Measurements from ENCODE around the gene SPINK9. TPM values are rescaled to one million over a fixed set of nuclear protein-coding genes. Genes with fewer than 3 reads are reported as not detected.

SPINK9 gene
- total RNA-seq, 4 donors from 2014 or later, result not detected

DNA sequence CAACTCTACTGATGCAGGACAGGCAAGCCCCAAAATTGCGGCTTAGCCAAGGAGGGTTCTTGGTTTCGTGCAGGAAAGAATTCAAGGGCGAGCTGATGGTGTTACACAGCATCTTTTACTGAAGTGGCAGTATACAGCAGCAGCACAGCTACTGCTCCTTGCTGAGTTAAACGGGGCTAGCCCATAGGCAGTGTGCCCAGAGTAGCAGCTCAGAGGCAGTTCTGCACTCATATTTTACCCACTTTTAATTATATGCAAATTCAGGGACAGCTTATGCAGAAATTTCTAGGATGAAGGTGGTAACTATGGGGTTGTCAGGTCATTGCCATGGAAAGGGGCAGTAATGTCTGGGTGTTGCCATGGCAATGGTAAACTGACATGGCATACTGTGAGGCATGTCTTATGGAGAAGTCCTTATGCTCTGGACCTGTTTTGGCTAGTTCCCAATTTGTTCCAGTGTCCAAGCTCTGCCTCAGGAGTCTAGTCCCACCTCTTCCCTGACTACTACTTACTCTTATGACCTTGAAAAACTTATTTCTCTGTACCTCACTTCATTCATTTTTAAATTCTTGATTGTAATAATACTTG is 2.0 kb upstream of the SPINK9 start:
- no peak for TF ChIP-seq EP300 (IDR thresholded peaks at IDR 0.05)
- no peak for TF ChIP-seq POLR2A (IDR thresholded peaks at IDR 0.05)
- no peak for TF ChIP-seq POLR2AphosphoS5 (IDR thresholded peaks at IDR 0.05)
- no peak for TF ChIP-seq CTCF (IDR thresholded peaks at IDR 0.05)
- Histone ChIP-seq H3K27ac (no peak overlapping the region), H3K4me1 (no peaks in the 10 kb centered on the region), H3K9me3 (no peaks in the 10 kb centered on the region), H3K27me3 (no peaks in the 10 kb centered on the region), H3K36me3 (no peaks in the 10 kb centered on the region), H3K4me3 (no peak overlapping the region)
- 82% methylated on average over 4 of the region's 4 CpGs for WGBS
- no peak for DNase-seq (ENCODE audit: low spot score in 2 of 2)

GRCh38 chr5:148336704-148337435 is 1.5 kb downstream of the SPINK9 start:
- 76% methylated on average over 3 of the region's 3 CpGs for WGBS
- Histone ChIP-seq H3K4me3 (no peak overlapping the region), H3K27me3 (no peaks in the 10 kb centered on the region), H3K9me3 (no peaks in the 10 kb centered on the region), H3K4me1 (no peaks in the 10 kb centered on the region), H3K27ac (no peak overlapping the region), H3K36me3 (no peaks in the 10 kb centered on the region)
- no peak for DNase-seq (ENCODE audit: low spot score in 2 of 2)
- TF ChIP-seq POLR2A (IDR thresholded peaks at IDR 0.05), result no peak
- no peak for TF ChIP-seq EP300 (IDR thresholded peaks at IDR 0.05)
- no peak for TF ChIP-seq POLR2AphosphoS5 (IDR thresholded peaks at IDR 0.05)
- no peak for TF ChIP-seq CTCF (IDR thresholded peaks at IDR 0.05)

DNA sequence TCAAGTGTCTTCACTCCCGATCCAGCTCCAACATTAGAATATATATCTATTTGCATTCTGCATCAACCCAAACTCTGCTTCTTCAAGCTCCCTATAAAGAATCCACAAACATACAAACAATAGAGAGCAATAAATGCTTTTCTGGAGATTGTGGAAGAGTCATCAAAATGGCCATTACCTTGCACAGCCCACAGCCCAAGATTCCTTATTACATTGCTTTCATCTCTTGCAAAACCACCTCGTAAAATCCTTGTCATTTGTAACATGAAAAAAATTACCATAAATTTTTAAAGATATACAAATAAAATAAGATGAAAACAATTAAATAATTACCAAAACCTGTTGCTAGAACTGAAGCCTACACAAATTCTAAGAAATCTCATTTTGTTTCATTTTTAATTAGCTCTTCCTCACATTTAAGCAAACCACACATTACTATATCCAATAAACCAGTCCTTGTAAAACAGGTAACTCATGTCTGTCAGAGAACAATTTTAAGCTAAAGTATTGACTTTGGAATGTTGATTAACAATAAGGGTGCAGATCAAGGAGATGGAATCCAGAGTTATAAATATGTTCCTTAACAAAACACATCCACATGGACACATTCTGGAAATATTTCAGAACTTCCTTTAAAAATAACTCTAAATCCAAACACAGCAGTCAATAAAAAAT is 7.1 kb downstream of the SPINK9 start:
- WGBS, result 88% methylated on average over 2 of the region's 2 CpGs

DNA sequence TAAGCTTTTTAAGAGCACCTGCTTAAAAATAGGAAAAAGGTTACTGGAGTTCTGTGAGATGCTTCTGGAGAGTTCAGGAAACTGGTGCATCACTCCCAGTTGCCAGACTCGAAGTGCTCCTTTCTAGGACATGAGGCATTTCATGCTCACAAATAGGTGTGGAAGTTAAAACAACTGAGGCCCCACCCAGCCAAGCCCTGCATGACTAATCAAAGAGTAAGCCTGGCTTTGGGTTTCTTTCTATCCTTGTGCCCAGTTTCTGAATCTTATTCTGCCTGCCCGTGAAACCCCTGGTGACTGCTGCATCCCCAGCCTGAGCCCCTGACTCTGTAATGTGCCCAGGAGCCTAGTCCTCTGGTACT is 7.7 kb downstream of the SPINK9 start:
- H3K4me1 ChIP-seq, result no peaks in the 10 kb centered on the region

More for the DNA sequence above, 7.1 kb downstream of the SPINK9 start:
- H3K9me3 ChIP-seq, result no peaks in the 10 kb centered on the region
- H3K27ac ChIP-seq, result no peak overlapping the region
- H3K36me3 ChIP-seq, result no peaks in the 10 kb centered on the region
- H3K4me1 ChIP-seq, result no peaks in the 10 kb centered on the region
- DNase-seq (ENCODE audit: low spot score in 2 of 2), result no peak
- no peak overlapping the region for H3K4me3 ChIP-seq
- H3K27me3 ChIP-seq, result no peaks in the 10 kb centered on the region
- TF ChIP-seq EP300 (IDR thresholded peaks at IDR 0.05) (no peak), POLR2A (IDR thresholded peaks at IDR 0.05) (no peak), CTCF (IDR thresholded peaks at IDR 0.05) (no peak), POLR2AphosphoS5 (IDR thresholded peaks at IDR 0.05) (no peak)

More for the DNA sequence above, 7.7 kb downstream of the SPINK9 start:
- WGBS, result 33% methylated on average over 2 of the region's 2 CpGs
- Histone ChIP-seq H3K27me3 (no peaks in the 10 kb centered on the region), H3K36me3 (no peaks in the 10 kb centered on the region), H3K9me3 (no peaks in the 10 kb centered on the region), H3K4me3 (no peak overlapping the region), H3K27ac (peak overlapping the region; percentile 25)
- DNase-seq (ENCODE audit: low spot score in 2 of 2), result no peak
- TF ChIP-seq POLR2AphosphoS5 (IDR thresholded peaks at IDR 0.05), result no peak
- TF ChIP-seq POLR2A (IDR thresholded peaks at IDR 0.05), result no peak
- no peak for TF ChIP-seq CTCF (IDR thresholded peaks at IDR 0.05)
- no peak for TF ChIP-seq EP300 (IDR thresholded peaks at IDR 0.05)

Measured in suprapubic skin (tissue), 4 donors.